Activated B cell treated with CpG ODN at 0.5 μM for 24 hours (primary cell): Measurements from ENCODE around the gene HEPHL1. TPM values are rescaled to one million over a fixed set of nuclear protein-coding genes. Genes with fewer than 3 reads are reported as not detected.

ENCODE experiments used
- ATAC-seq: fragments of 200-7000 bp; cut with Tn5 transposase; one replicate; pipeline ENCODE4 v1.10.0; 2021; ENCODE audit warnings: low read depth, mild to moderate bottlenecking, moderate library complexity
- CTCF ChIA-PET: fragments of 350-600 bp; sonication (Branson Sonifier 250); formaldehyde crosslinking; loops from one replicate; lab custom pipeline; 2021; ENCODE audit warnings: antibody characterized with exemption; lab: Charles Lee
- POLR2A ChIA-PET: fragments of 350-600 bp; sonication (Branson Sonifier 250); formaldehyde crosslinking; loops from one replicate; lab custom pipeline; 2021; ENCODE audit warnings: antibody characterized with exemption; lab: Charles Lee
- DNase-seq: peaks from one replicate; pipeline ENCODE4 v3.0.0; 2022
- H3K27ac Mint-ChIP-seq: one replicate; pipeline ENCODE4 v1.8.0; 2020; ENCODE audit warnings: mixed read lengths
- H3K27me3 Mint-ChIP-seq: one replicate; pipeline ENCODE4 v1.8.0; 2021; ENCODE audit warnings: mixed read lengths
- H3K36me3 Mint-ChIP-seq: one replicate; pipeline ENCODE4 v1.8.0; 2021; ENCODE audit warnings: low read depth, mixed read lengths
- H3K4me1 Mint-ChIP-seq: one replicate; pipeline ENCODE4 v1.8.0; 2021; ENCODE audit warnings: mixed read lengths
- H3K4me3 Mint-ChIP-seq: one replicate; pipeline ENCODE4 v1.8.0; 2020; ENCODE audit warnings: mild to moderate bottlenecking, mixed read lengths
- H3K9me3 Mint-ChIP-seq: one replicate; pipeline ENCODE4 v1.8.0; 2020; ENCODE audit warnings: mixed read lengths
- CTCF ChIP-seq: fragments of 200-600 bp; IDR thresholded peaks from one replicate; pipeline ENCODE4 v1.8.0; 2022; ENCODE audit warnings: antibody characterized with exemption, mild to moderate bottlenecking
- intact Hi-C: fragments of 100-400 bp; cut with micrococcal nuclease; formaldehyde crosslinking; loops from one replicate; pipeline ENCODE4 v1.15.1; 2024
- total RNA-seq: library from RNA; stranded (reverse); gene quantifications from 2 replicates; pipeline ENCODE4 v1.2.3, GENCODE V29; 2022

The HEPHL1 gene
- total RNA-seq, 1 donor from 2014 or later, result not detected

- no peak for TF ChIP-seq CTCF
- Mint-ChIP-seq H3K27me3 (no peaks in the 10 kb centered on the region), H3K27ac (no peak overlapping the region), H3K4me1 (peaks cover 16% of the 10 kb centered on the region), H3K9me3 (no peaks in the 10 kb centered on the region), H3K36me3 (peaks cover 6% of the 10 kb centered on the region), H3K4me3 (no peak overlapping the region)
- POLR2A ChIA-PET, result no interaction called here
- ATAC-seq (no peak), DNase-seq (no peak)
- intact Hi-C loops, result loop anchor here (5.0 kb wide), 1 partner anchor 57 kb away; no protein-coding TSS in a partner anchor
- CTCF ChIA-PET, result no interaction called here
Measured at GRCh38 chr11:94125407-94126115, 104.4 kb downstream of the HEPHL1 start.

GRCh38 chr11:94127638-94128037, 106.5 kb downstream of the HEPHL1 start:
- ChIA-PET POLR2A (interaction anchor here (1.4 to 3.3 kb wide), 2 partner anchors 12 to 386 kb away, joined by 3 to 19 read pairs; partner anchors contain the start of genes C11orf54 and TAF1D), CTCF (no interaction called here)
- no peak overlapping the region for H3K4me3 Mint-ChIP-seq
- no peaks in the 10 kb centered on the region for H3K27me3 Mint-ChIP-seq
- H3K4me1 Mint-ChIP-seq, result peaks cover 16% of the 10 kb centered on the region
- ATAC-seq (no peak), DNase-seq (no peak)
- no peak for TF ChIP-seq CTCF
- no peaks in the 10 kb centered on the region for H3K9me3 Mint-ChIP-seq
- peaks cover 6% of the 10 kb centered on the region for H3K36me3 Mint-ChIP-seq
- intact Hi-C loops, result loop anchor here (1.0 to 5.0 kb wide), 7 partner anchors 24 to 931 kb away; partner anchors contain the start of genes ANKRD49, C11orf54, CEP295 and MED17
- peak overlapping the region; percentile 93 for H3K27ac Mint-ChIP-seq

GRCh38 chr11:94128291-94128745, 107.2 kb downstream of the HEPHL1 start:
- POLR2A ChIA-PET, result interaction anchor here (0.7 to 3.3 kb wide), 13 partner anchors 11 to 1663 kb away, joined by 3 to 19 read pairs (median 5); partner anchors contain the start of genes ANKRD49, C11orf54, CEP295 and CWC15
- peak; percentile 31 for ATAC-seq
- no peak overlapping the region for H3K4me3 Mint-ChIP-seq

DNA sequence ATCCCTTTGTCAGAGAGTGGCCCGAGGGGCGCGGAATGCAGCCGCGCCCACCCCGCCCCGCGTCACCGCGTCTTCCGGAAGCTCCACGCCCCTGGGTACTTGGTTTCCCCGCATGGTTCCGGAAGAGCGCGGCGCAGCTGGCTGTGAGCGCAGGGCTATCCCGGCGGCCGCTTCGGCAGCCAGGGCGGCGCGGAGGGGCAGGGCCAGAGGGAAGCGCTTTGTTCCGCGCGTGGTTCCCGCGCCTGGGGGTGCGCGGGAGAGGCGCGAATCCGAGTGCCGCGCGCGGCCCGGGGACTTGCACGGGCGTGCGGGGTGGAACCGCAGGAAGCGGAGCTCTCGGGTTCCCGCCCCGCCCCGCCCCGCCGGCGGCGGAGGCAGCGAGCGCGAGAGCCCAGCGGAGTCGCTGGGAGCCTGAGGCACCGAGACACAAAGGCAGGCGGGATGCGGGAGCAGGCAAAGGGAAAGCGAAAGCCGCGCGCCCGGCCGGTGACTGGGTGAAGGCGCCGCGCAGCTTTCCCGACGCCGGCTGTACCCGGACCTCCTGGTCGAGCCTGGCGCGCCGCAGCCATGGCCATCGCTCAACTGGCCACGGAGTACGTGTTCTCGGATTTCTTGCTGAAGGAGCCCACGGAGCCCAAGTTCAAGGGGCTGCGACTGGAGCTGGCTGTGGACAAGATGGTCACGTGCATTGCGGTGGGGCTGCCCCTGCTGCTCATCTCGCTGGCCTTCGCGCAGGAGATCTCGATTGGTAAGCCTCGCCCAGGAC, 107.8 kb downstream of the HEPHL1 start, which contains the start of gene PANX1:
Gene PANX1, plus strand, starts transcription at position 96 of the 766 bp plus-strand sequence. Its CDS starts 472 bp downstream, at position 568.
- no peak within 1 kb of the TSS for H3K4me3 Mint-ChIP-seq
- H3K27ac Mint-ChIP-seq, result peak within 1 kb of the TSS; percentile 93
- H3K27me3 Mint-ChIP-seq, result no peaks in the 10 kb centered on the region
- POLR2A ChIA-PET, result interaction anchor here (0.7 to 3.3 kb wide), 13 partner anchors 10 to 1662 kb away, joined by 3 to 19 read pairs (median 5); partner anchors contain the start of genes ANKRD49, C11orf54, CEP295 and CWC15
- intact Hi-C loops, result loop anchor here (1.0 to 5.0 kb wide), 7 partner anchors 22 to 932 kb away; partner anchors contain the start of genes ANKRD49, C11orf54, CEP295 and MED17
- DNase-seq (peak; percentile 69), ATAC-seq (peak; percentile 85)
- peaks cover 6% of the 10 kb centered on the region for H3K36me3 Mint-ChIP-seq
- no peaks in the 10 kb centered on the region for H3K9me3 Mint-ChIP-seq
- TF ChIP-seq CTCF, result no peak
- H3K4me1 Mint-ChIP-seq, result peaks cover 27% of the 10 kb centered on the region
- CTCF ChIA-PET, result interaction anchor here (1.3 to 1.4 kb wide), 2 partner anchors 11 to 55 kb away, joined by 4 to 6 read pairs; no protein-coding TSS in a partner anchor

More at GRCh38 chr11:94128291-94128745, 107.2 kb downstream of the HEPHL1 start:
- no peak for TF ChIP-seq CTCF
- peak overlapping the region; percentile 93 for H3K27ac Mint-ChIP-seq
- intact Hi-C loops, result loop anchor here (1.0 to 5.0 kb wide), 7 partner anchors 23 to 932 kb away; partner anchors contain the start of genes ANKRD49, C11orf54, CEP295 and MED17
- H3K36me3 Mint-ChIP-seq, result peaks cover 6% of the 10 kb centered on the region
- H3K27me3 Mint-ChIP-seq, result no peaks in the 10 kb centered on the region
- no peaks in the 10 kb centered on the region for H3K9me3 Mint-ChIP-seq
- DNase-seq, result peak; percentile 26
- CTCF ChIA-PET, result interaction anchor here (1.3 to 1.4 kb wide), 2 partner anchors 11 to 56 kb away, joined by 4 to 6 read pairs; no protein-coding TSS in a partner anchor
- H3K4me1 Mint-ChIP-seq, result peaks cover 21% of the 10 kb centered on the region
